NCI-H748 (cell line): ENCODE results near the gene SBF2.
A peak's percentile ranks its signal among the peaks of the same experiment; 100 is the strongest.
"Not testable (repeated sequence)": the region's sequence is repeated elsewhere in the genome, so short reads cannot be mapped to it uniquely, and the experiment has no call there.

Source experiments
- DNase-seq: peaks from one replicate; lab custom pipeline; 2025; ENCODE audit not compliant: unreplicated experiment; lab: John Stamatoyannopoulos, UW

The SBF2 gene

GRCh38 chr11:10204021-10204420, 90.0 kb downstream of the SBF2 start:
- no peak for DNase-seq

GRCh38 chr11:10201343-10201742, 92.7 kb downstream of the SBF2 start:
- no peak for DNase-seq

GRCh38 chr11:10197091-10197490, 96.9 kb downstream of the SBF2 start:
- no peak for DNase-seq

GRCh38 chr11:10192036-10192435, 102.0 kb downstream of the SBF2 start:
- DNase-seq = no peak

GRCh38 chr11:10181811-10182210, 112.2 kb downstream of the SBF2 start:
- peak; percentile 10 for DNase-seq

GRCh38 chr11:10164621-10165020, 129.4 kb downstream of the SBF2 start:
- DNase-seq = no peak

GRCh38 chr11:10162222-10162621, 131.8 kb downstream of the SBF2 start:
- no peak for DNase-seq

- no peak for DNase-seq
Measured at GRCh38 chr11:10160350-10160749, 133.7 kb downstream of the SBF2 start.

- DNase-seq = no peak
Measured at GRCh38 chr11:10158461-10158860, 135.6 kb downstream of the SBF2 start.

GRCh38 chr11:10155793-10156490, 138.1 kb downstream of the SBF2 start:
- DNase-seq = peak; percentile 66

GRCh38 chr11:10150800-10151199, 143.2 kb downstream of the SBF2 start:
- no peak for DNase-seq

GRCh38 chr11:10149553-10149952, 144.5 kb downstream of the SBF2 start:
- DNase-seq = no peak

GRCh38 chr11:10147195-10147594, 146.8 kb downstream of the SBF2 start:
- no peak for DNase-seq

GRCh38 chr11:10144954-10145353, 149.1 kb downstream of the SBF2 start:
- DNase-seq = no peak

- DNase-seq = no peak
Measured at GRCh38 chr11:10139656-10140055, 154.4 kb downstream of the SBF2 start.

- no peak for DNase-seq
Measured at GRCh38 chr11:10139143-10139542, 154.9 kb downstream of the SBF2 start.

GRCh38 chr11:10134975-10135481, 159.0 kb downstream of the SBF2 start:
- DNase-seq = no peak

- DNase-seq = not testable (repeated sequence)
Measured at GRCh38 chr11:10134226-10134625, 159.8 kb downstream of the SBF2 start.

GRCh38 chr11:10133251-10133650, 160.8 kb downstream of the SBF2 start:
- not testable (repeated sequence) for DNase-seq

- no peak for DNase-seq
Measured at GRCh38 chr11:10130875-10131274, 163.1 kb downstream of the SBF2 start.

GRCh38 chr11:10129184-10129583, 164.8 kb downstream of the SBF2 start:
- not testable (repeated sequence) for DNase-seq

GRCh38 chr11:10125522-10126133, 168.4 kb downstream of the SBF2 start:
- DNase-seq = no peak
